ENCODE data around the gene ATP8A2. TPM values are rescaled to one million over a fixed set of nuclear protein-coding genes. Genes with fewer than 3 reads are reported as not detected.

ATP8A2 gene
- total RNA-seq, 1 donor from 2014 or later: not detected

DNA sequence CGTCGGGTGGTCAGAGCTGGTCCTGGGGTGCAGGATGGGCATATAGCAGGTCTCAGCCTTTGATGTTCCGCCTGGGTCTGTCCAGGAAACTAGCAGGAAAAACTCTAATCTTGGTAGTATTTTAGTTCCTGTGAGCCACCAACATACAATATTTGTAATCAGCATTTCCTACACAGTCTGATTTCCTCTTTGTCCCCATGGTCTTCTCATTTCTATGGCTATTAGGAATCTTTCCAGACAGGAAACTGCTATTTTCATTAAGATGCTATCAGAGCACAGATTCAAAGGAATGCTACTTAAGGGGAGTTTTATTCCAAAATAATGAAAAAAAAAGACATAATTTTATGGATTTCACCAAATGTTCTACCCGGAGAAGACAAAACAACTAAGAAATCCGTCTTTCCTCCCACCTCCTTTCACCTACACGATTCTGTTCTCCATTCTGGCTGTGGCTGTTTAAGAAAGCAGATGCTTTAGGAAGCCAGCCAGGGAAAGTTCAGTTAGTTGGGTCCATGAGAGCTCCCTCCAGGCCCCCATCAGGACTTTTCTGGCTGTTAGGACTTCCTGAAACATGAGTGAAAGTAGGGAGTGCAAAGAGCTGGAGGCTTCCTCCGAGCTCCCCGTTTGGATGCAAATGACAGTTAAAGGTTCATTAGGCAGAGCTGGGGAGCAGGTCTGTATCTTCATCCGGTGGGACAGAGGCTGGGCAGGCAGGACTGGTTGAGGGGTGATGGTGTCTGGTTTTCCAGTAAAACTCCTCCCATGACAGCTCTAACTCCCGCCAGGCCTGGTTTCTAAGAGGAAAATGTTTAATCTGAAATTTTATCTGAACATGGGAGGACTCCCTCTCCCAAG lies 643.7 kb downstream of the ATP8A2 start:
- Histone ChIP-seq H3K36me3 (ENCODE audit: control insufficient read depth, insufficient read depth, low read length) (no peaks in the 10 kb centered on the region), H3K4me3 (ENCODE audit: low read depth, low read length) (no peak overlapping the region), H3K27me3 (ENCODE audit: control insufficient read depth, insufficient read depth, low read length) (no peaks in the 10 kb centered on the region)
- TF ChIP-seq, protein P1, sequence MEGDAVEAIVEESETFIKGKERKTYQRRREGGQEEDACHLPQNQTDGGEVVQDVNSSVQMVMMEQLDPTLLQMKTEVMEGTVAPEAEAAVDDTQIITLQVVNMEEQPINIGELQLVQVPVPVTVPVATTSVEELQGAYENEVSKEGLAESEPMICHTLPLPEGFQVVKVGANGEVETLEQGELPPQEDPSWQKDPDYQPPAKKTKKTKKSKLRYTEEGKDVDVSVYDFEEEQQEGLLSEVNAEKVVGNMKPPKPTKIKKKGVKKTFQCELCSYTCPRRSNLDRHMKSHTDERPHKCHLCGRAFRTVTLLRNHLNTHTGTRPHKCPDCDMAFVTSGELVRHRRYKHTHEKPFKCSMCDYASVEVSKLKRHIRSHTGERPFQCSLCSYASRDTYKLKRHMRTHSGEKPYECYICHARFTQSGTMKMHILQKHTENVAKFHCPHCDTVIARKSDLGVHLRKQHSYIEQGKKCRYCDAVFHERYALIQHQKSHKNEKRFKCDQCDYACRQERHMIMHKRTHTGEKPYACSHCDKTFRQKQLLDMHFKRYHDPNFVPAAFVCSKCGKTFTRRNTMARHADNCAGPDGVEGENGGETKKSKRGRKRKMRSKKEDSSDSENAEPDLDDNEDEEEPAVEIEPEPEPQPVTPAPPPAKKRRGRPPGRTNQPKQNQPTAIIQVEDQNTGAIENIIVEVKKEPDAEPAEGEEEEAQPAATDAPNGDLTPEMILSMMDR (IDR thresholded peaks at IDR 0.05; ENCODE audit: insufficient read depth, low read length, severe bottlenecking): no peak
- FAIRE-seq (peak; percentile 23), DNase-seq (ENCODE audit: low read depth) (no peak)

DNA sequence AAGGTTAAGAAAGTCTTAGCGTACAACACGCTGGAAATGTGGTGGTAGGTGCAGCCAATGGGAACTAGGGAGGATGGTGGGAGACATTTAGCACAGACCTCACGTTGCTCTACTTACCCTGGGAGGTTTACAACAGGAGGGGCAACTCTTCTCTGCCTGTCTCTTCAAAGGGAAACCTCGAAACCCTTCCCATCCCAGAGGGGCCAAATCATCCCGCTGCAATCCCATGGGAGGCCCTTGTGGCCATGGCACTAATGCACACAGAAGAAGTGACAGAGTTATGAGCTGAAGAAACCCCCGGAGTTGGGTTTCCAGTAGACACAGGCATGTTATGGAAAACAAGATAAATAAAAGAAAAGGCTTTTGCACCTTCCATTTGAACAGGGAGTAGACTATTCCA lies 644.4 kb downstream of the ATP8A2 start:
- no peak for FAIRE-seq
- H3K27me3 ChIP-seq (ENCODE audit: control insufficient read depth, insufficient read depth, low read length): no peaks in the 10 kb centered on the region
- TF ChIP-seq, protein P1 (IDR thresholded peaks at IDR 0.05; ENCODE audit: insufficient read depth, low read length, severe bottlenecking): no peak
- DNase-seq (ENCODE audit: low read depth): no peak
- no peak overlapping the region for H3K4me3 ChIP-seq (ENCODE audit: low read depth, low read length)
- H3K36me3 ChIP-seq (ENCODE audit: control insufficient read depth, insufficient read depth, low read length): no peaks in the 10 kb centered on the region

DNA sequence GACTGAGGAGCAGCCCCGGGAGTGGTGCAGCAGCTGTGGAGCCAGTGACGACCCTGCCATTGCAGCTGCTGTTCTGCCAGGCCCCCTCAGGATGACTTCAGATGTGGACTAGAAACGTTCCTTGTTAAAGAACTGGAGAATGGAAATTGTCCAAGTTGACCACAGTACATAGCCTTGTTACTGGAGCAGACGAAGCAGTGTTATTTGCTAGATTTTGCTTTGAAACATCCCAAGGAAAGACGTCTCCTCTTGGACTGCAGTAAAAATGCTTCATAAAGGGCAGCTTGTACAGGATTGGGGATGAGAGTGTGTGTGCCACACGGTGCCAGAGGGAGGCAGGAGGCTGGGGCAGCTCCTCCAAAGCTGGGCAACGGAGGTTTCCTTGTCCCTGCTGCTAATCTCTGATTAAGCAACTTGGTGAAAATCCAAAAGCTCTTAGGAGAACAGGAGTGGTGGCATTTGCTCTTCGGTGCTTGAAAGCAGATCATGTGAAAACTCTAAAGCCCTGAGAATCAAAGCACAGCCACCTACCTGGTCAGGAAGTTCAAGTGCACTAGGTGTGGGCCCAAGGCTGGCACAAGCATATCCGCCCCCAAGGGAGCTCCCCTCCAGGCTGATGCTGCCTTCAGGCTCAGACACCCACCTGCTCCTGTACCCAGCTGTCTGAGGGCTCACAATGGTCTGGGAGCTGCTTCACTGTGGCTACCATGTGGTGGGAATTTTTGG lies 645.6 kb downstream of the ATP8A2 start:
- Histone ChIP-seq H3K4me3 (ENCODE audit: low read depth, low read length) (no peak overlapping the region), H3K27me3 (ENCODE audit: control insufficient read depth, insufficient read depth, low read length) (no peaks in the 10 kb centered on the region), H3K36me3 (ENCODE audit: control insufficient read depth, insufficient read depth, low read length) (no peaks in the 10 kb centered on the region)
- FAIRE-seq (no peak), DNase-seq (ENCODE audit: low read depth) (no peak)
- TF ChIP-seq, protein P1 (IDR thresholded peaks at IDR 0.05; ENCODE audit: insufficient read depth, low read length, severe bottlenecking): no peak

DNA sequence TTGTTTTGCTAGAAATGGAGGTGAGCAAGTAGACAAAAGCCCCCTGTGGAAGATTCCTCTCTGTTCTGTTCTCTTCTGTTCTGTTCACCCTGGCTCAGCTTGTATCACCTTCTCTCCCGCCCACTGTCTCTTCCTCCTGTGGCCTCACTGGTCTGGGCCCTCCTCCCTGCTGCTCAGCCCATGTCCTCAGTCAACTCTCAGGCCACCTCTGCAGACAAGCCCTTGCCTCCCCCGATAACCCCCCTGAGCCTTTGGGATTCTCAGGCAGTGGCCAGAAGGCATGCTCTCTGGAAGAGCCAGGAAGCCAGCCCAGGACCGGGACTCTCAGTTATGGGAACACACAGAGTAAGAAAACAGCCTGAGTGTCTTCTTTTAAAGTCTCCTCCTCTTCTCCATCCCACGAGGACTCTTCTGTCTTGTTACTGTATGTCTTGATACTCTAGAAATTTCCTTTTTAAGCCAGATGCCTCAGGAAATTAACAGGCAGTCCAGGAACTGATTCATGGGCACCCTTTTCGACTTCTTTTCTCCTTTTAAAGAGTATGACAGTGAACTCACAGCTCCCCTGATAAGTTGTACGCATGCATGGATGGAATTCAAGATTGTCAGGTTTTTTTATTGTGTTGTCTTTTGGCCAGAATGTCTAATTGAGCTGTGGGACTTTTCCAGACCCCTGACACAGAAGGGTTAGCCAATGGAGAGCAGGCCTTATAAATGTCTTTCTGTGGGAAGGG lies 646.3 kb downstream of the ATP8A2 start:
- Histone ChIP-seq H3K36me3 (ENCODE audit: control insufficient read depth, insufficient read depth, low read length) (no peaks in the 10 kb centered on the region), H3K27me3 (ENCODE audit: control insufficient read depth, insufficient read depth, low read length) (no peaks in the 10 kb centered on the region), H3K4me3 (ENCODE audit: low read depth, low read length) (no peak overlapping the region)
- FAIRE-seq (no peak), DNase-seq (ENCODE audit: low read depth) (no peak)
- TF ChIP-seq, protein P1 (IDR thresholded peaks at IDR 0.05; ENCODE audit: insufficient read depth, low read length, severe bottlenecking): no peak

DNA sequence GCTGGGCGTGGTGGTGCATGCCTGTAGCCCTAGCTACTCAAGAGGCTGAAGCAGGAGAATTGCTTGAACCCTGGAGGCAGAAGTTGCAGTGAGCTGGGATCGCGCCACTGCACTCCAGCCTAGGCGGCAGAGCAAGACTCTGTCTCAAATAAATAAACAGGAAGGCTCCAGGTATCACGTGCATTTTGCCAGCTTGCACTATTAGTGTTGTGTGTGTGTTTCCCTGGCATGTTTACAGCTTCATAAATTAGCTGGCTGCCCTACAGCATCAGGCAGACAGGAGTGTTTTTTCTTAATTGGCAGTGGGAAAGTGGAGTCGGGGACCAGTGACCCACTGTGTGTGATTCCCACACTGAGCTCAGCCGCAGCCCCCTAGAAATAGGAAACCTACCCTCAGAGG lies 647.5 kb downstream of the ATP8A2 start:
- Histone ChIP-seq H3K4me3 (ENCODE audit: low read depth, low read length) (no peak overlapping the region), H3K36me3 (ENCODE audit: control insufficient read depth, insufficient read depth, low read length) (no peaks in the 10 kb centered on the region), H3K27me3 (ENCODE audit: control insufficient read depth, insufficient read depth, low read length) (no peaks in the 10 kb centered on the region)
- DNase-seq (ENCODE audit: low read depth) (no peak), FAIRE-seq (no peak)
- TF ChIP-seq, protein P1 (IDR thresholded peaks at IDR 0.05; ENCODE audit: insufficient read depth, low read length, severe bottlenecking): no peak
